NCI-H460 (cell line): ENCODE results near the gene SSR1. TPM values are rescaled to one million over a fixed set of nuclear protein-coding genes. Genes with fewer than 3 reads are reported as not detected.

Experiments
- DNase-seq: peaks from one replicate; pipeline ENCODE4 v3.0.0-alpha.2; 2016; ENCODE audit warnings: low read depth; ENCODE audit errors: extremely low read depth
- total RNA-seq: library from RNA; depleted of rRNA; stranded (reverse); fragments of >200 nt; shearing (Covaris generic); gene quantifications from 2 replicates; pipeline ENCODE4 v1.2.3, GENCODE V29; 2014

The SSR1 gene
- total RNA-seq, 1 experiment from 2014 or later, result 141 TPM

- no peak for DNase-seq
Observed at GRCh38 chr6:7241709-7242645, 71.0 kb downstream of the SSR1 start.

- DNase-seq, result no peak
Observed at GRCh38 chr6:7241160-7241559, 71.8 kb downstream of the SSR1 start.

GRCh38 chr6:7240351-7240750 lies 72.6 kb downstream of the SSR1 start:
- DNase-seq, result no peak

- DNase-seq, result no peak
Observed at GRCh38 chr6:7239590-7239948, 73.4 kb downstream of the SSR1 start.

- peak; percentile 75 for DNase-seq
Observed at GRCh38 chr6:7238900-7239589, 74.0 kb downstream of the SSR1 start.

- DNase-seq, result no peak
Observed at GRCh38 chr6:7238526-7238899, 74.5 kb downstream of the SSR1 start.

GRCh38 chr6:7237653-7238188 lies 75.3 kb downstream of the SSR1 start:
- DNase-seq, result no peak

- no peak for DNase-seq
Observed at GRCh38 chr6:7236306-7237209, 76.4 kb downstream of the SSR1 start.

- no peak for DNase-seq
Observed at GRCh38 chr6:7235712-7236305, 77.2 kb downstream of the SSR1 start.

GRCh38 chr6:7234547-7234946 lies 78.5 kb downstream of the SSR1 start:
- DNase-seq, result no peak

GRCh38 chr6:7232351-7232750 lies 80.6 kb downstream of the SSR1 start:
- DNase-seq, result no peak

GRCh38 chr6:7230956-7231713 lies 81.9 kb downstream of the SSR1 start:
- no peak for DNase-seq

GRCh38 chr6:7230327-7230691 lies 82.7 kb downstream of the SSR1 start:
- DNase-seq, result no peak

GRCh38 chr6:7229376-7230326 lies 83.3 kb downstream of the SSR1 start:
- DNase-seq, result no peak

- no peak for DNase-seq
Observed at GRCh38 chr6:7228662-7229375, 84.2 kb downstream of the SSR1 start.

- no peak for DNase-seq
Observed at GRCh38 chr6:7224731-7225130, 88.3 kb downstream of the SSR1 start.

- no peak for DNase-seq
Observed at GRCh38 chr6:7222197-7222596, 90.8 kb downstream of the SSR1 start.

- no peak for DNase-seq
Observed at GRCh38 chr6:7219310-7219709, 93.7 kb downstream of the SSR1 start.
